GM04504 (cell line): ENCODE data around the gene REEP5.
A peak's percentile ranks its signal among the peaks of the same experiment; 100 is the strongest.
"Not testable (repeated sequence)": the region's sequence is repeated elsewhere in the genome, so short reads cannot be mapped to it uniquely, and the experiment has no call there.

Experiments
- DNase-seq: peaks from one replicate; pipeline ENCODE4 v3.0.0-alpha.2; 2012; ENCODE audit warnings: low read depth

Gene REEP5

GRCh38 chr5:112933105-112933504 lies 11.1 kb upstream of the REEP5 start:
- no peak for DNase-seq

- peak; percentile 39 for DNase-seq
Measured at GRCh38 chr5:112931473-112931872, 9.4 kb upstream of the REEP5 start.

DNA sequence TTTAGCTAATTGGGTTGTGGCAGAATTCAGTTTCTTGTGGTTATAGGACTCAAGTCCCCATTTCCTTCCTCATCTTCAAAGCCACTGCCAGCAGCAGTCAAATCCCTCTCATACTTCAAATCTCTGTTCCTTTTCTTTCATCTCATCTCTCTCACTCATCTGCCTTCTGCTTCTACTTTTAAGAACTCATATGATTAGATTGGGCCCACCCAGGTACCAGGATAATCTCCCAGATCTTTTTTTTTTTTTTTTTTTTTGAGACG lies 8.0 kb upstream of the REEP5 start:
- no peak for DNase-seq

GRCh38 chr5:112929336-112930081 lies 7.5 kb upstream of the REEP5 start:
- no peak for DNase-seq

- no peak for DNase-seq
Measured at GRCh38 chr5:112923988-112924387, 2.0 kb upstream of the REEP5 start.

DNA sequence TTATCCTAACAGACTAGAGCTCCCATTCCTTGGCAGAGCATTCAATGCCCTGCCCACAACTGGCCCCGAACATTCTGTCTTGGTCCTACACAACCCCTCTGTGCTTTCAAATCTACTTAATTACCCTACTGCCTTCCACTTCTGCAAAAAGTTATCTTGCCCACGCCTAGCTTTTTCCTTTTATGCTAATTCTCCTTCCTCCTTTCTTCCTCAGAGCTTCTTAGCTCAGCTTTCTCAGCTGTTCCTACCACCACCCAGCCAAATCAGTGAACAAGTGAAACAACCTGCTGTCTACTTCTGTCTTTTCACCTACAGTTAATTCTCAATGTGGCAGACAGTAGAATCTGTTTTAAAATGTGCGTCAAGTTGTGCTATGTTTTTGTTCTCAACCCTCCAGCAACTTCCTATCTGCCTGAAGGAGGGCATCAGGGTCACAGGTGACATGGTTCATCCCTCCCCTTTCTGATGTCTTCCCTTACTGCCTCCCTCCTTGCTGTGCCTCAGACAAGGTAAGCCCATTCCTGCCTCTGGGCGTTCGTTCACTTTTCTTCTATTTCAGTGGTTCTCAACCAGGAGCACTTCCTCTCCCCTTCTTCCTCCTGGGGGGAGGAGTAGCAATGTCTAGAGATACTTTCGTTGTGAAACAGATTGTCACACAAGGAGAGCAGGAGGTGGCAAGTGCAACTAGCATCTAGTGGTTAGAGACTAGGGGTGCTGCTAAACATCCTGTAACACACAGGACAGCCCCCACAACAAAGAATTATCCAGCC lies 1.3 kb upstream of the REEP5 start:
- DNase-seq = no peak

DNA sequence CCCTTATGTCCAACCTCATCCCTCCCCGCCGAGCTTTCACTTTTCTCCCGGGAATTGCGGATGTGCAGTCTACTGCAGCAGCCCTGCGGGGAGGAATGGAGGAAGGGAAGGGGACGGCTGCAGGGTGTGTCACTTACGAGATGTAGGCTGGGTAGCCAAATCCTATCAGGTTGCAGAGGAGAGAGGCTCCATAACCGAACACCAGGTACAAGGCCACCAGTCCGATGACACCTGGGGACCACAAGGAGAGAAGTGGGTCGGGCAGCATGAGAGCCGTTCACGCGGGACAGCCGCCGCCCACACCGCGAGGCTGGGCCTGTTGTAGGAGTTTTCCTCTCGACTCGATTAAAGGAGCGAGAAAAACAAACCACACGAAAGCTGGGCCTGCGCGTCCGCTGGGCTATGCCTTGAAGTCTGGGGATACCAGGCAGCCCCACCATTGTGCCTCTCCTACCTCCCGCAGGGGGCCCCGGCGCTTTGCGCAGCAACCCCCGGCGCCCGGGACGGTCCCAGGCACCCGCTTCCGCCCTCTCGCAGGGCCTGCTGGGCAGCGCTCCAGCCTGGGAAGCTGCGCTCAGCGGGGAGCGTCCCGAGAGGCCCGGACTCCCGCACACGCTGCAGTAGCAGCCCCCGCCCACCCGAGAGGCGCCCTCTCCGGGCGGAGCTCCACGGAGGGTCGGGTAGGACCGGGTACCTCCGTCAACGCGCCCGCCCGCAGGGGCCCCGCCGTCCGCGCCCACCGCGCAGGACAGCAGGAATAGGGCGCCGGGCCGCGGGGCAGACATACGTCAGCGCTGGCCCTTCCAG lies 798 bp downstream of the REEP5 start:
- DNase-seq = peak; percentile 38

DNA sequence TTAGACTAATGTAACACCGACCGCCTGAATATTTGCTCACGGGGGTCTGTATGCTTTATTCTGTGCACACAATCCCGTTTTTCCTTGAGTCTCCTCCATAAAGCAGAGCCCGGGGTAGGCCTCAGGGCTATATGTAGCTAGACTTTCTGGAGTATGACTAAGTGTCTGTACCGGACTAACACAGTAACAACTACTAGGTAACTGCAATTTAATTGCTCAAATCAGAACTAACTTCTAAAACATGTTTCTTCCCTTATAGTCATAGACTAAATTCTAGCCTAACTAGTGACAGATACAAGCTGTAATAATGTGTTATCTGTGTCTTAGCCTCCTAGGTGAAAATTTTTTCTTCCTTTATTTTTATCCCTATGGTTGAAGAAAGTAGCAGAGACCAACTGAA lies 2.1 kb downstream of the REEP5 start:
- no peak for DNase-seq

GRCh38 chr5:112918679-112919078 lies 3.3 kb downstream of the REEP5 start:
- no peak for DNase-seq

DNA sequence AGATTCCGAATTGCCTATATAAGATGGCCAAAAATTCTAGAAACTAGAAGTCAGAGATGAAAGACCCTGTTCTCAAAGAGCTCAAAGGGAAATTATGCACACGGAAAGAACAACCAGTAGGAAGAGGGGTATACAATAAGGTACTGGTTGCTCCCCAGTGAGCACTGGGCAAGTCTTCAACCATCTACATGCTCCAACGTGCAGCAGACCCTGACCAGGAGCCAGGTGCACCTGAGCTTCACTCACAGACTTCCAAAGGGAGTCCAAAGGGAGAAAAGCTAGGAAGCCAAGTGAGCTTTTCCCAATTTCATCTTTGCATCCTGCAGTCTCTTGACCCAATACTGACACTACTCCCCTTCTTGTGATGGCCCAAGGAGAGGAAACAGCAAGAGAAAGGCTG lies 3.9 kb downstream of the REEP5 start:
- DNase-seq = no peak

DNA sequence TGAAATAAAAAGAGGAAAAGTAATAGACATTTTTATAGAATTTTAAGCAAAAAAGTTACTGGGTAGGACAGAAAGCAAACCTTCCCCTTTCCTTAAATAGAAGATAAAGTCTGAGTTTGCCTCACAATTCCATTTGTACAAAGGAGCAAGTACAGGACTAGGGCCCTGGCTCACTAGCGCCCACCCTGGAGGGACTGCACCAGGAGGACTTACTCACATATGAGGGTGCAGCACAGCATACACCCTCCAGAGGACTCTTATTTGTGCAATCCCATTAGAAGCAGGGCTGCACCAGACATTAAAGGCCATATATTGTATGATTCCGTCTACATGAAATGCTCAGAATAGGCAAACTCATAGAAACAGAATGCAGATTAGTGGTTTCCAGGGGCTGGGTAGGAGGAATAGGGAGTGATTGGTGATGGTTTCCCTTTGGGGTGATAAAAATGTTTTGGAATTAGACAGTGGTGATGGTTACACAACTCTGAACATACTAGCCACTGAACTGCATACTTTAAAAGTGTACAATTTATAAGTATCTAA lies 4.5 kb downstream of the REEP5 start:
- no peak for DNase-seq

- no peak for DNase-seq
Measured at GRCh38 chr5:112915831-112916230, 6.2 kb downstream of the REEP5 start.

GRCh38 chr5:112914584-112914983 lies 7.4 kb downstream of the REEP5 start:
- DNase-seq = no peak

GRCh38 chr5:112910529-112910928 lies 11.5 kb downstream of the REEP5 start:
- DNase-seq = no peak

DNA sequence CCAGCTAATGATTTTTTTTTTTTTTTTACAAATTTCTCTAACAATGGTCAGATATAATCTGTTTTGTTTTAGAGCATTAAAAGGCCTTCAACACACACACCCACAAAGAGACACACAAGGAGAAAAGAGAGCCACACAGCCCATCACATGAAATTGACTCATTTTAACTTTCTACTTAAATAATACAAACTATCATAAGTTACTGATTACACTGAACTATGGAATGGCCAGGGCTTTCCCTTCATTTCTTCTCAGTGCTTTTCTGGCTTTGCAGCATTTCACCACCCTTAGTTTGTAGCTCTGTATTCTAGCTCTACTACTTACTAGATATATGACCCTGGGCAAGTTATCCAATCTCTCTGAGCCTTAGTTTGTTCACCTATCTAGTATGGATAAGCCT lies 13.2 kb downstream of the REEP5 start:
- DNase-seq = no peak

DNA sequence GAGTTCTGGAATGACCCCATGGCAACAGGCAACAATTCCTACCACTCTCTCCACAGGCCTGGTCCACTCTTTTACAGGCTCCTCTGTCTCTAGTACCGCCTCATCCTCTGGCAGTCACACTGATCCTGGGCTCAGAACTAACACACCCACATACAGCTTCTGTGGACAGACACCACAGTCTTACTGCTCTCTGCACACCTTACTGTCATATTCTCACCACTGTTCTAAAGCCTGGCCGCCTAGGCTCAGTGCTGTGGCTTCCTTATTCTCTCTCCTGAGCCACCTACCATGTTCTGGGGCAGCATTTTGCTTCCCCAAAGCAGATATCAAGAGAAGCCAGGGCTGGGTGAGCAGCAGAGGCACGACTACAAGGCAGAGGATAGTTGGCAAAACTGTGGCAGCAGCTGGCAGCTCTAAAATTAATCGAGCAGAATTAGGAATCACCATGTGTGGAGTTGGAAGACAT lies 14.8 kb downstream of the REEP5 start:
- no peak for DNase-seq

DNA sequence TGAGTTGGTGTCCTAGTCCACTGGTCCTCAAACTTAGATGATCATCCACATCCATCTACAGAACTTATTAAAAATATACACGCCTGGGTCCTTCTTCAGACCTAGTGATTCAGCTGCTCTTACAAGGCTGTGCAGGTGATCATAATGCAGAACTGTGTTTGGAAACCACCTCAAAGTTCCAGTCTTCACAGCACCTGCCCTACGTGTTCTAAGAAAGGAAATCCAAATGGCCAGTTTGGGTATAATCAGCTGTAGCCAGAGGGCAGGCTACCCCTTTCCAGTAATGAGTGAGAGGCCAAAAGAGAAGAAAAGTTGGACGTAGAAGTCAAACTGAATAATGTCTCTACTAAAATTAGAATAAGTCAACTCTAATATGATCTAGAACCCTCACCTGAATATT lies 15.4 kb downstream of the REEP5 start:
- DNase-seq = no peak

- DNase-seq = not testable (repeated sequence)
Measured at GRCh38 chr5:112904996-112905395, 17.0 kb downstream of the REEP5 start.

DNA sequence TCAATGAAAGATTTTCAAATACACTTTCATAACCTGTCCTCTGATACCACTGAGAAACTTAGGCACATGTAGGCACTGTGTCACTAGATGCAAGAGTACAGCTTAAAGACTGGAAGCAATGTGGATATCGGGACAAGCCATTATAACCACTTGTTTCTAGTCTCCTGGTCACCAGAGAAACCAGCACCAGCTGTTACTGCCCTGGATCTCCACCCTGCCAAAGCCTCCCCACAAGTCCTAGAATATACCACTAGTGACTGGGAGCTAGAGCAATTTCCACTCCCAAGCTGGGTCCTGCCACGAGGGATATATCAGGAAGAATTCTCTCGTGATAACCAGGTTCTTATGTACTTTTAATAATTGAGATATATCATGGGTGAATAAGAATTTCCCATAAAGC lies 19.5 kb downstream of the REEP5 start:
- DNase-seq = no peak

DNA sequence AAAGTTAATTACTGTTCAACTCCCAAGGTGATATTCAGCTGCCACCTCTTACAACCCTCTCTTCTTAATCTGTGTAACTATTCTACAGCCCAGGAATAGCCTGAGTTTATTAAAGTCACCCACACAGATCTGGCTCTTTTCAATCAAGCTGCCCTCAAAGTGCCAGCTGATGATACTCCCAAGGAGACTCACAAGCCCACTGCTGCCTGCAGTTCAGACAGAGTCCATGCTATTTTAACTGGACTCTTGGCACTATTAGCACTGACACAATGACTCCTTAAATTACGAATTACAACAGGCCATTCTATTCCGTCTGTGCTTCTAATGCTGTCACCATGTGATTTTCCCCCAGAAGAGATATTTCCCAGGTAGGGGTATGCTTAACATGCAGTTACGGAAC lies 26.3 kb downstream of the REEP5 start:
- DNase-seq = no peak

- DNase-seq = no peak
Measured at GRCh38 chr5:112892776-112893175, 29.3 kb downstream of the REEP5 start.

- not testable (repeated sequence) for DNase-seq
Measured at GRCh38 chr5:112892066-112892465, 30.0 kb downstream of the REEP5 start.

- no peak for DNase-seq
Measured at GRCh38 chr5:112886975-112887374, 35.1 kb downstream of the REEP5 start.
